Measurements from ENCODE around the gene TSSK2.

TSSK2 gene

DNA sequence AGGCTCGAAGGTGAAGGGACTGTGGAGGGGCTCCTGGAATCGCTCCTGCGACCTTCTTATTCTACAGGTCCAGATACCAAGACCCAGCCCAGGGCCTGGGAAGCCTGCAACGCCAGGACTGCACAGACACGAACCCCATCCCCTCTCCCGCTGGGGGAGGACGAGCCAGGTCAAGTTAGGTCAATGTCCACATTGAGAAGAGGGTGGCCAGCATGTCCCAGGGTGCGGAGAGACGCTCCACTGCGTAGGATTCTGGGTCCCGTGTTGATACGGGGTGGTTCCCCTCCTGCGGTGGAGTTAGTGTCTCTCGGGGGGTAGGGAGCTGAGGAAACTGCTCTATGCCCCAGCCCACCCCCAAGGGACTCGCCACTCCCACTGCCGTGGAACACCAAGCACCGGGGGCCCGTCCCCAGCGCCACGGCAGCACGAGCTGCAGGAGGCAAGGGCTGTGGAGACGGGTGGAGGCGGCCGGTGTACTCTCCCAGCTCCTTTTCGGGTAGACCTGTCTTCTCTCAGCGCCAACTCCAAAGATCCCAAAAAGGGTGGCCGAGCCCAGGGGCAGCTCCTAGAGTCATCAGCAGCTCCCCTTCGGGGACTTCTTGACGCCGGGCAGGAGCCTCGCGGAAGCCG is 17.4 kb downstream of the TSSK2 start:
- DNase-seq: no peak
- no peak for TF ChIP-seq CTCF (IDR thresholded peaks at IDR 0.05; ENCODE audit: low read depth, low read length)
- H3K4me1 ChIP-seq: no peaks in the 10 kb centered on the region
- no peak overlapping the region for H3K4me3 ChIP-seq (ENCODE audit: low read depth, low read length)
- no peaks in the 10 kb centered on the region for H3K36me3 ChIP-seq
- no peaks in the 10 kb centered on the region for H3K9me3 ChIP-seq
- H3K27me3 ChIP-seq: peaks cover 61% of the 10 kb centered on the region

- no peak for DNase-seq
- no peaks in the 10 kb centered on the region for H3K9me3 ChIP-seq
- TF ChIP-seq CTCF (IDR thresholded peaks at IDR 0.05; ENCODE audit: low read depth, low read length): no peak
- H3K27me3 ChIP-seq: peaks cover 66% of the 10 kb centered on the region
- H3K4me1 ChIP-seq: no peaks in the 10 kb centered on the region
- no peaks in the 10 kb centered on the region for H3K36me3 ChIP-seq
- H3K4me3 ChIP-seq (ENCODE audit: low read depth, low read length): no peak overlapping the region
These were observed 18.2 kb downstream of the TSSK2 start for GRCh38 chr22:19149047-19149883.

- no peaks in the 10 kb centered on the region for H3K4me1 ChIP-seq
- H3K9me3 ChIP-seq: no peaks in the 10 kb centered on the region
- H3K4me3 ChIP-seq (ENCODE audit: low read depth, low read length): no peak within 1 kb of the TSS
- no peaks in the 10 kb centered on the region for H3K36me3 ChIP-seq
- DNase-seq: no peak
- TF ChIP-seq CTCF (IDR thresholded peaks at IDR 0.05; ENCODE audit: low read depth, low read length): no peak
- peaks cover 66% of the 10 kb centered on the region for H3K27me3 ChIP-seq
These were observed 18.9 kb downstream of the TSSK2 start, which contains the start of gene GSC2 for GRCh38 chr22:19149991-19150390. Gene GSC2 (minus strand): TSS chr22:19150292. CDS start chr22:19150283, 9 bp downstream.

GRCh38 chr22:19150482-19151328 is 19.6 kb downstream of the TSSK2 start:
- DNase-seq: no peak
- no peak overlapping the region for H3K4me3 ChIP-seq (ENCODE audit: low read depth, low read length)
- no peak for TF ChIP-seq CTCF (IDR thresholded peaks at IDR 0.05; ENCODE audit: low read depth, low read length)
- no peaks in the 10 kb centered on the region for H3K4me1 ChIP-seq
- no peaks in the 10 kb centered on the region for H3K9me3 ChIP-seq
- no peaks in the 10 kb centered on the region for H3K36me3 ChIP-seq
- H3K27me3 ChIP-seq: peaks cover 66% of the 10 kb centered on the region

GRCh38 chr22:19151329-19152191 is 20.5 kb downstream of the TSSK2 start:
- H3K27me3 ChIP-seq: peaks cover 66% of the 10 kb centered on the region
- no peaks in the 10 kb centered on the region for H3K4me1 ChIP-seq
- no peaks in the 10 kb centered on the region for H3K9me3 ChIP-seq
- H3K36me3 ChIP-seq: no peaks in the 10 kb centered on the region
- H3K4me3 ChIP-seq (ENCODE audit: low read depth, low read length): no peak overlapping the region
- no peak for DNase-seq
- TF ChIP-seq CTCF (IDR thresholded peaks at IDR 0.05; ENCODE audit: low read depth, low read length): no peak

Data from BE2C (cell line).